Measurements from ENCODE around the gene DENND1B.

The DENND1B gene

DNA sequence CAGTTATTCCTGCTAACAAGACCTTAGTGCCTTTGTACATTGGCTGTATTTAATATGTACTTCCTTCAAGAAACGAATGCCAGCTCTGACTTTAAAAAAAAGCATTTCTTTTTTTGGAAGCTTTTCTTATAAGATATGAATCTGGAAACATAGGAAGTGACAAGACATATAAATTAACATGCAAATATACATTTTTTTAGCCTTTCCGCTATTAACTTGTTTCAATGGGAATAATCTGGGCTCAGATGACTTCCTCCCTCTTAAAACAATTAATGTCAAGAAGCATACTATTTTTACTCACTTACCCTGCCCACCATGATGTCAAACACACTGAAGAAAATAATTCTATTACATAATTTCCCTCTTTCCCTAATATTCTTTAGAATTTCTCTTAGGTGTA lies 1.4 kb downstream of the DENND1B start:
- TF ChIP-seq, protein P1, sequence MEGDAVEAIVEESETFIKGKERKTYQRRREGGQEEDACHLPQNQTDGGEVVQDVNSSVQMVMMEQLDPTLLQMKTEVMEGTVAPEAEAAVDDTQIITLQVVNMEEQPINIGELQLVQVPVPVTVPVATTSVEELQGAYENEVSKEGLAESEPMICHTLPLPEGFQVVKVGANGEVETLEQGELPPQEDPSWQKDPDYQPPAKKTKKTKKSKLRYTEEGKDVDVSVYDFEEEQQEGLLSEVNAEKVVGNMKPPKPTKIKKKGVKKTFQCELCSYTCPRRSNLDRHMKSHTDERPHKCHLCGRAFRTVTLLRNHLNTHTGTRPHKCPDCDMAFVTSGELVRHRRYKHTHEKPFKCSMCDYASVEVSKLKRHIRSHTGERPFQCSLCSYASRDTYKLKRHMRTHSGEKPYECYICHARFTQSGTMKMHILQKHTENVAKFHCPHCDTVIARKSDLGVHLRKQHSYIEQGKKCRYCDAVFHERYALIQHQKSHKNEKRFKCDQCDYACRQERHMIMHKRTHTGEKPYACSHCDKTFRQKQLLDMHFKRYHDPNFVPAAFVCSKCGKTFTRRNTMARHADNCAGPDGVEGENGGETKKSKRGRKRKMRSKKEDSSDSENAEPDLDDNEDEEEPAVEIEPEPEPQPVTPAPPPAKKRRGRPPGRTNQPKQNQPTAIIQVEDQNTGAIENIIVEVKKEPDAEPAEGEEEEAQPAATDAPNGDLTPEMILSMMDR (IDR thresholded peaks at IDR 0.05; ENCODE audit: extremely low read depth, missing control alignments) = no peak
- no peak for DNase-seq (ENCODE audit: low spot score)

DNA sequence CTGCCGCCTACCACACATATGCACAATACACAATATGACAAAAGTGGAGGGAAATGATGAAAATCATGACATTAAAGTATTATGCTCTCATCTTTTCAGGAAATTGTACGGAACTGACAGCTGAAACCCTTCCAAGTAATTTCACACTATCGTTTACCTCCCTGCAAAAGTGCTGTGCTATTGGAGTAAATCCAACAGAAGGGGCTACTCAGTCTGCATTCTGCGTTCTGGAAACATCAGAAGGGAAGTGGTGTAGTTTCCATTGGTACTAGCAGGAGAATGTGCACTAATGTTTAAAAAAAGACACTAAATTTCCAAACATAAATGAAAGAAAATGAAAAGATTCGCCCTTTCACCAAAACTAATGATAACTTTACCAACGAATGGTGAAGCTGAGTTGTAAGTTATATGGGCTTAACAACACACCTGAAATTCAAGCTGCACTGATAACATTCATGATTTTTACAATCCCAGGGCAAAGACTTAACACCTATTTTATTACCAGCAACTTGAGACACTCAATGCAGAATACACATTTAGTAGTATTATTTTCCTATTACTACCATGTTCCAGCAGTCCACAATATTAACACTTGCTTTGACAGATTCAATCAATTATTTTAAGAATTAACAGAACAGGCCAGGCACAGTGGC lies 3.2 kb downstream of the DENND1B start:
- TF ChIP-seq, protein P1 (IDR thresholded peaks at IDR 0.05; ENCODE audit: extremely low read depth, missing control alignments) = no peak

DNA sequence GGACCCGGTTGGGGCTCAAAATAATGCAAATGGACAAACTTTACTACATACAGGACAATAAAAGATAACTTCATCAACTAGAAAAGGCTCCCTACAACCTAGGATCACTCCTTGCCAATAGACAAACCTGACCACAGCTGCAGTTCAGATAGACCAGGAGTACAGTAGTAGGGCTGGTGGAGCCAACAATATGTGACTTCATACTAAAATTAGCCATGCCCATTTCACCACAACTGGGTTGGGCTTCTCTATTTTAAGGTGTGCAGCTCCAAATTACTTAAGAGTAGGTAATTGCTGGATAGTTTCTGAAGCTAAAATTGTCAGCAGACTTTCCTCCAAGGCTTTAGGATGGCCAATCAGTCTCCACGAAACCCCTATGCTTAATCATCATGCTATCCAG lies 3.9 kb downstream of the DENND1B start:
- TF ChIP-seq, protein P1 (IDR thresholded peaks at IDR 0.05; ENCODE audit: extremely low read depth, missing control alignments) = no peak
- no peak for DNase-seq (ENCODE audit: low spot score)

More for the DNA sequence above, 3.2 kb downstream of the DENND1B start:
- DNase-seq (ENCODE audit: low spot score) = no peak

DNA sequence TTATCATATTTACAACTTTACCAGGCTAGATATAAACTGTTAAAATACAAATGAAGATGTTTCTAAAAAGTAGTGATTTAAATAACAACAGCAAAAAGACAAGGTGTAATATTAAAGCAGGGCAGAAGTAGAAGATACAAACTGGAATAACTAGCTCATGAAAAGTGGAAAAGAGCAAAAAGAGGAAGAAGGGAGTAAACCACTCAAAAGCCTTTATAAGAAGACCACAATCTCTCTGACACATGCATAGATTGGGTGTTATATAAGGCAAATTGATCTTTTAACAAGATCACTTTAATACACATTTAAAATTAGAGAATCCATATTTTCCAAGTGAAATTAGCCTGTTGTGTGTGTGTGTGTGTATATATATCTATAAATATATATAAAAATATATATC lies 5.0 kb downstream of the DENND1B start:
- DNase-seq (ENCODE audit: low spot score) = no peak
- TF ChIP-seq, protein P1 (IDR thresholded peaks at IDR 0.05; ENCODE audit: extremely low read depth, missing control alignments) = no peak

DNA sequence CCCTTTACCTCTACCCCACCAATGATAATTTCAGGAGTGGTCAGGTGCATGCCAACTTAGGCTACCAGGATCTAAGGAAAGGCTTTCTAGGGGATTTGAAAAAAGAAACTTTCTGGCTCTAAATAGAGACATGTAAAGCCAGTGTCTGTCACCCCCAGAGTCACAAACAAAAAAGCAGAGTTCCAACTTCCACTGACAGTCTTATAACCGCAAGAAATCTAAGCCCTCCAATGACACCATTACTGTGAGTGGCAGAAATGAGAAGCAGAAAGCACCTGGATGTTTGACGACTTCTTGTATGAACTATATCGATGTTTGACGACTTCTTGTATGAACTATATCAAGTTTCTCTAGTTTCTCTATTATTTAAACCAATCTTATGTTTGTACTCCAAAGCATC lies 6.0 kb downstream of the DENND1B start:
- TF ChIP-seq, protein P1 (IDR thresholded peaks at IDR 0.05; ENCODE audit: extremely low read depth, missing control alignments) = no peak
- DNase-seq (ENCODE audit: low spot score) = no peak

DNA sequence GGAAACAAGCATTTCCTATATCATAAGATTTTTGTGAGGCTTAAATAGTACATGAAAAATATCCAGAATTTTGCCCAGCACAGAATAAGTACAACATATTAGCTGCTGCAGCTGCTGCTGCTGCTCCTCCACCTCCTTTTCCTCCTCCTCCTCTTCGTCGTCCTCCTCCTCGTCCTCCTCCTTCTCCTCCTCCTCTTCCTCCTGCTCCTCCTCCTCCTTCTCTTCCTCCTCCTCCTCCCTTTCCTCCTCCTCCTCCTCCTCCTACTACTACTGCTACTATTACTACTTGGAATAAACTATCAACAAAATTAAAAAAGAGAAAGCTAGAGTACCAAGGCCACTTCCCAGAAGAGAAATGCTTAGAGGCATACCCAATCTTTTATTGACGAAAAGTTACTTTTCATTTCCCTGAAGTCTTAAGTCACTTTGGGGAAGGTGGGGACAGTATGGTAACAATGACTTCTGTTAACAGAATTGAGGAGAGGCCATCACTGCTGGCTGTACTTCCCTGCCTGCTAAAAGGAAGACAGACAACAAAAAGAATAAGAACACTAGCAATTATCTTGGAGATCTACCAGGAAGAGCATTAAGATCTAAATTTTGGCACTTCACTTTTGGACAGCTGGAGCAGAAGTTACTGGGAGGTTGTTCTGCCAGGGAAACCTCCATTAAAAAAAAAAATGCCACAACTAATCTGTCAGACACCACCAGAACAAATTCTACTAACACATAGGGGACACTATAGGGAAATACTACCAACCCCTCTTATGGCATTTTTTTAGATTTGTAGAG lies 7.1 kb downstream of the DENND1B start:
- no peak for DNase-seq (ENCODE audit: low spot score)
- TF ChIP-seq, protein P1 (IDR thresholded peaks at IDR 0.05; ENCODE audit: extremely low read depth, missing control alignments) = no peak

DNA sequence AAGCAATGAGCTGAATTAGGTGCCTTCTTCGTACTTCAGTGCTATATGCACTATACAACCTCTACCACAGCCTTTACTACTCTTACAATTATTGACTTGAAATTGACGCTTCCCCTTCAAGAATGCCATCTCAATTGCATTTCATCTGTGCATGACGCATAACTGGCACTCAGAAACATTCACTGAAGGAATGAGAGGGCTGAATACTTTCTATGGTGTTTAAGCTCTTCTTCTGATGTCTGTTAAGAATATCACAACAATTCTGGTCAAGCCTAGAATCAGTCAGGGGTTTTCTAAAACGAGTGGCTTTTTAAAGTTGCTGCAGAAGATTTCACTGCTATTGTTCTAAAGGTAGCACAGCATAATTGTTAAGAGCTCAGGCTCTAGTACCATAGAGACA lies 11.5 kb downstream of the DENND1B start:
- no peak for DNase-seq (ENCODE audit: low spot score)
- TF ChIP-seq, protein P1 (IDR thresholded peaks at IDR 0.05; ENCODE audit: extremely low read depth, missing control alignments) = no peak
